Ovary (tissue), 3 donors: ENCODE measurements around the gene FARP1.

Source experiments
- CTCF ChIP-seq, 3 donors: fragments of 450-650 bp in 2 of 3; fragments of 200-600 bp in 1 of 3; IDR thresholded peaks; one replicate each; pipeline versions ENCODE4 v1.5.1 to v1.8.0; 2016 to 2022; ENCODE audit warnings: antibody characterized with exemption in 3 of 3, mild to moderate bottlenecking in 1 of 3
- EP300 ChIP-seq: sonication (generic); formaldehyde crosslinking; IDR thresholded peaks from one replicate; pipeline ENCODE4 v1.6.1; 2017; ENCODE audit warnings: antibody characterized with exemption
- POLR2A ChIP-seq: fragments of 450-650 bp; IDR thresholded peaks from one replicate; pipeline ENCODE4 v1.6.1; 2017; ENCODE audit warnings: antibody characterized with exemption, mild to moderate bottlenecking, moderate library complexity
- donor health status: DM: no; HTN: no; CAD: no.

- TF ChIP-seq POLR2A (no peak), CTCF (IDR thresholded peaks at IDR 0.05) (no peak), EP300 (no peak)
Measured at GRCh38 chr13:98473135-98473787, 330.4 kb downstream of the FARP1 start.
